A549 (cell line): ENCODE data around the gene TOM1L2. TPM values are rescaled to one million over a fixed set of nuclear protein-coding genes. Genes with fewer than 3 reads are reported as not detected.

Experiments used
- ATAC-seq, 2 experiments: fragments of 200-7000 bp in 1 of 2; fragments of >200 bp in 1 of 2; cut with Nextera tagmentation in 1 of 2; cut with Tn5 transposase in 1 of 2; 3 replicates each; pipeline versions ENCODE4 v1.8.0 to v1.9.1; 2018 to 2020; ENCODE audit warnings: mild to moderate bottlenecking in 1 of 2, moderate library complexity in 1 of 2
- CTCF ChIA-PET: fragments of 300-600 bp; sonication (Branson Sonifier 250); formaldehyde crosslinking; extraction: SDS; loops from one replicate; lab custom pipeline; 2021; ENCODE audit warnings: antibody characterized with exemption, inconsistent platforms; lab: Yijun Ruan, JAX
- POLR2A ChIA-PET: fragments of 350-600 bp; formaldehyde crosslinking; extraction: SDS; loops from one replicate; lab custom pipeline; 2021; ENCODE audit warnings: antibody characterized with exemption, inconsistent platforms; lab: Yijun Ruan, JAX
- DNase-seq, 2 experiments: peaks; one replicate each; pipeline versions ENCODE4 v3.0.0 to v3.0.0-alpha.2; 2011 to 2016; ENCODE audit warnings: low read depth in 1 of 2, low spot score in 1 of 2
- FAIRE-seq: peaks from 2 replicates; lab custom pipeline; 2011; peaks lifted over from hg19 to GRCh38; lab: Jason Lieb, UNC
- H3K27ac ChIP-seq, 2 experiments: fragments of >200 bp; sonication (Bioruptor Twin); formaldehyde crosslinking; 3 replicates each; pipeline ENCODE4 v1.5.1; 2016 to 2017
- H3K4me1 ChIP-seq: fragments of >200 bp; sonication (Bioruptor Twin); formaldehyde crosslinking; 3 replicates; pipeline ENCODE4 v1.6.1; 2016
- H3K4me2 ChIP-seq: fragments of >200 bp; sonication (Bioruptor Twin); formaldehyde crosslinking; 3 replicates; pipeline ENCODE4 v1.6.1; 2016
- H3K4me3 ChIP-seq: fragments of >200 bp; sonication (Bioruptor Twin); formaldehyde crosslinking; 3 replicates; pipeline ENCODE4 v1.5.1; 2016
- H3K9me3 ChIP-seq: fragments of >200 bp; sonication (Bioruptor Twin); formaldehyde crosslinking; 3 replicates; pipeline ENCODE4 v1.6.1; 2016
- CBX8 ChIP-seq: fragments of 200-600 bp; sonication (generic); IDR thresholded peaks from 2 replicates; pipeline ENCODE4 v1.6.1; 2016
- CHD2 ChIP-seq: fragments of 150-350 bp; IDR thresholded peaks from 2 replicates; pipeline ENCODE4 v1.6.1; 2014; ENCODE audit warnings: low read length; ENCODE audit not compliant: partially characterized antibody
- CHD4 ChIP-seq: fragments of 200-600 bp; sonication (generic); IDR thresholded peaks from 2 replicates; pipeline ENCODE4 v1.6.1; 2016; ENCODE audit warnings: antibody characterized with exemption, mild to moderate bottlenecking, borderline replicate concordance
- EHF ChIP-seq: fragments of 250-450 bp; sonication (Bioruptor Pico); IDR thresholded peaks from 2 replicates; pipeline ENCODE4 v1.5.0; 2020; ENCODE audit warnings: mild to moderate bottlenecking
- EHMT2 ChIP-seq: fragments of 200-600 bp; sonication (generic); IDR thresholded peaks from 2 replicates; pipeline ENCODE4 v1.6.1; 2016; ENCODE audit warnings: antibody characterized with exemption, low read depth, mild to moderate bottlenecking, moderate library complexity
- FOSL2 ChIP-seq, 2 experiments: fragments of 450-650 bp in 1 of 2; fragments of >200 bp in 1 of 2; sonication (Bioruptor Twin) in 1 of 2; formaldehyde crosslinking; IDR thresholded peaks; 2 replicates each; pipeline versions ENCODE4 v1.5.0 to v1.6.1; 2016 to 2020; ENCODE audit warnings: mild to moderate bottlenecking in 1 of 2, moderate library complexity in 1 of 2
- FOXS1 ChIP-seq: fragments of 250-450 bp; sonication (Bioruptor Pico); IDR thresholded peaks from 2 replicates; pipeline ENCODE4 v1.5.0; 2020; ENCODE audit warnings: mild to moderate bottlenecking, moderate library complexity
- JUNB ChIP-seq: fragments of >200 bp; sonication (Bioruptor Twin); formaldehyde crosslinking; IDR thresholded peaks from 2 replicates; pipeline ENCODE4 v1.6.1; 2016
- KDM1A ChIP-seq: fragments of 200-600 bp; sonication (generic); IDR thresholded peaks from 2 replicates; pipeline ENCODE4 v1.6.1; 2016; ENCODE audit warnings: low read depth, mild to moderate bottlenecking
- MAFK ChIP-seq: fragments of 450-650 bp; IDR thresholded peaks from 2 replicates; pipeline ENCODE4 v1.6.1; 2014; ENCODE audit not compliant: partially characterized antibody
- MYC ChIP-seq: IDR thresholded peaks from 2 replicates; pipeline ENCODE4 v1.6.1; 2012; ENCODE audit warnings: mild to moderate bottlenecking, inconsistent platforms, low read length, improper control_type of control experiment, borderline replicate concordance
- PHF8 ChIP-seq: fragments of 200-600 bp; sonication (generic); IDR thresholded peaks from 2 replicates; pipeline ENCODE4 v1.6.1; 2016; ENCODE audit warnings: low read depth, mild to moderate bottlenecking, antibody characterized with exemption, moderate library complexity, borderline replicate concordance
- POLR2AphosphoS2 ChIP-seq: conservative IDR thresholded peaks from 2 replicates; pipeline ENCODE4 v1.6.1; 2012; ENCODE audit warnings: low read length, improper control_type of control experiment, inconsistent platforms
- RNF2 ChIP-seq: fragments of 200-600 bp; sonication (generic); IDR thresholded peaks from 2 replicates; pipeline ENCODE4 v1.6.1; 2016; ENCODE audit warnings: low read depth, mild to moderate bottlenecking, antibody characterized with exemption, moderate library complexity, borderline replicate concordance
- SREBF2 ChIP-seq: fragments of 450-650 bp; IDR thresholded peaks from 2 replicates; pipeline ENCODE4 v1.6.1; 2014; ENCODE audit warnings: mild to moderate bottlenecking, moderate library complexity
- TFCP2L1 ChIP-seq: fragments of 250-450 bp; sonication (Bioruptor Pico); IDR thresholded peaks from 2 replicates; pipeline ENCODE4 v1.5.0; 2021; ENCODE audit warnings: mild to moderate bottlenecking
- WGBS: methylation state at CpG from one replicate; pipeline ENCODE4 v1.1.6; 2017; ENCODE audit errors: missing lambda C conversion rate; 5-methylcytosine and 5-hydroxymethylcytosine counted together
- polyA plus RNA-seq, 4 experiments: library from polyadenylated mRNA; depleted of rRNA in 3 of 4; stranded (reverse); fragments of >200 nt; fragmentation: RNase III in 1 of 4; extraction: RNeasy Plus Mini Kit Qiagen cat#74134 plus additional on column Dnase treatment in 1 of 4; gene quantifications; 2 replicates in 3 of 4; 3 replicates in 1 of 4; pipeline ENCODE4 v1.2.3, GENCODE V29; 2011 to 2017
- TF ChIP-seq, protein P1 (sequence below): IDR thresholded peaks from 2 replicates; pipeline ENCODE4 v1.6.1; 2012; ENCODE audit warnings: low read depth, borderline replicate concordance

TOM1L2 gene
- polyA plus RNA-seq, 2 of the 4 experiments (the other 2 are of a cell fraction), result 19.2 to 24.7 TPM

DNA sequence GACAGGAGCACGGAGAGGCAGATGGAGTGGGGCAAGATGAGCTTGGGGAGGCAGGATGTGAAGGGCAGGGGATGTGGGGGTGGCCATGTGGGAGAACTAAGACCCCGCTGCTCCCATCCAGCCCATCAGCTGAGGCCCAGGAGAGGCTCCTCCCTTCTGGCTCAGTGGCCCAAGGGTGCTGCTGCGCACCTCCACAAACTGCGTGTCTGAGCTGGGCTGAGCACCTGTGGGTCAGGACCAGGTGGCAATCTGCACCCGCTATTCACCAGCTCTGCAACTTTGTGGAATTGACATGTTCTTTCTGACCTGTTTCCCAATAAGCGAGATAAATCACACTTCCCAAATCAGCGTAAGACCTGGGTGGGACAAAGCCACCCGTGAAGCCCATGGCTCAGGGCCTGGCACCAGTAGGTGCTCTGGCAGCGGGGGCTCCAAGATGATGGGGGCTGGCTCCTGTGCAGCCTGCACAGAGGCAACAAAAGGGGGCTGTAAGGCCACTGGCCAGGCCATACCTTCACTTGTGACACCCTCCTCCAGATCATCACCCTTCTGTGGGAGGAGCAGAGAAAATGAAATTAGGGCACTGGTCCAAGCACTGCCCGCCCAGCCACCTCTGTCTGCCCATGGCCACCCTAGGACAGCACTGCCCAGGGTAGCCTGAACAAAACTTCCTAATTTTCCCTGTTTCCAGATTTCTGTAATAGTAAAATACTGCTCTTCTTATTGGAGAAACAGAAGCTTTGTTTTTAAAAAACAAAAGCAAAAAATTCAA, 123.7 kb downstream of the TOM1L2 start:
- ChIA-PET POLR2A (interaction anchor here (5.6 kb wide), 1 partner anchor 11 kb away, joined by 38 read pairs; the partner anchor contains the start of gene SREBF1), CTCF (interaction anchor here (1.0 to 35.9 kb wide), 9 partner anchors 9 to 168 kb away, joined by 3 to 859 read pairs (median 4); partner anchors contain the start of gene RAI1)
- no peak for ATAC-seq
- FAIRE-seq, result no peak
- DNase-seq, result no peak
- H3K27ac ChIP-seq, result peak overlapping the region in 1 of 2 experiments; percentile 74; a peak in 3 of 6 replicates
- peaks cover 19% of the 10 kb centered on the region for H3K4me1 ChIP-seq
- WGBS, result 91% methylated on average over 10 of the region's 10 CpGs
- no peak overlapping the region for H3K4me3 ChIP-seq
- no peak overlapping the region for H3K4me2 ChIP-seq
- TF ChIP-seq, protein P1, sequence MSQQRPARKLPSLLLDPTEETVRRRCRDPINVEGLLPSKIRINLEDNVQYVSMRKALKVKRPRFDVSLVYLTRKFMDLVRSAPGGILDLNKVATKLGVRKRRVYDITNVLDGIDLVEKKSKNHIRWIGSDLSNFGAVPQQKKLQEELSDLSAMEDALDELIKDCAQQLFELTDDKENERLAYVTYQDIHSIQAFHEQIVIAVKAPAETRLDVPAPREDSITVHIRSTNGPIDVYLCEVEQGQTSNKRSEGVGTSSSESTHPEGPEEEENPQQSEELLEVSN, result no peak
- no peak for TF ChIP-seq FOSL2 (IDR thresholded peaks at IDR 0.05)
- TF ChIP-seq FOSL2 (CRISPR knock-in tag; IDR thresholded peaks at IDR 0.05), result no peak
- TF ChIP-seq FOXS1 (CRISPR knock-in tag), result no peak
- TF ChIP-seq CHD4, result no peak
- H3K9me3 ChIP-seq, result no peaks in the 10 kb centered on the region

DNA sequence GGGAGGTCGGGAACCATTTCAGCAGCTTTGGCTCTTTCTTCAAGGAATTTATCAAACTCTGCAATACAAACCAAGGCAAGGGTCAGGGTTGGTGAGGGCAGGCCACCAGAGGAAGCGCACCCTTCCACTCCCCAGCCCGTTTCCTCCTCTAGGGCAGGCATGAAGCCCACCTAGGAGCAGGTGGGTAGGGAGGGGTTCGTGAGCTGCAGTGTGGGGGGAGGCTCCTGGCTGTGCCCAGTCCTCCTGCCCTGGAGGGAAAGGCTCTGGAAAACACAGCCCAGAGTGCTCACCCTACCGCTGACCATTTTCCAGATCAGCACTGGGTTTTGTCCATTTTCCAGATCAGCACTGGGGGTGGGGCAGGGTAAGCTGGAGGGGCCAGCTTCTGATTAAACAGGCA, 124.5 kb downstream of the TOM1L2 start:
- TF ChIP-seq MAFK (no peak), CHD2 (no peak), TFCP2L1 (CRISPR knock-in tag) (no peak), RNF2 (no peak), PHF8 (no peak), JUNB (no peak), EHMT2 (no peak), EHF (CRISPR knock-in tag) (no peak), KDM1A (no peak)
- TF ChIP-seq, protein P1, result no peak
- no peak overlapping the region for H3K27ac ChIP-seq
- no peaks in the 10 kb centered on the region for H3K9me3 ChIP-seq
- no peak overlapping the region for H3K4me3 ChIP-seq
- H3K4me1 ChIP-seq, result peaks cover 19% of the 10 kb centered on the region
- WGBS, result 90% methylated on average over 5 of the region's 5 CpGs
- ATAC-seq, result no peak
- CTCF ChIA-PET, result interaction anchor here (1.2 to 35.9 kb wide), 6 partner anchors 14 to 167 kb away, joined by 3 to 859 read pairs (median 12); partner anchors contain the start of gene RAI1
- no peak for FAIRE-seq
- H3K4me2 ChIP-seq, result no peak overlapping the region
- POLR2A ChIA-PET, result interaction anchor here (5.6 kb wide), 1 partner anchor 10 kb away, joined by 38 read pairs; the partner anchor contains the start of gene SREBF1
- no peak for DNase-seq

- no peak for TF ChIP-seq CBX8
- TF ChIP-seq SREBF2, result no peak
- no peak for TF ChIP-seq MYC
- no peak for TF ChIP-seq POLR2AphosphoS2
- DNase-seq, result no peak
- Histone ChIP-seq H3K9me3 (no peaks in the 10 kb centered on the region), H3K4me1 (peaks cover 19% of the 10 kb centered on the region), H3K27ac (peak overlapping the region in 1 of 2 experiments; percentile 32; a peak in 1 of 6 replicates), H3K4me2 (no peak overlapping the region), H3K4me3 (no peak overlapping the region)
- 83% methylated on average over 17 of the region's 17 CpGs for WGBS
- ATAC-seq, result no peak
- ChIA-PET POLR2A (interaction anchor here (5.6 kb wide), 1 partner anchor 10 kb away, joined by 38 read pairs; the partner anchor contains the start of gene SREBF1), CTCF (interaction anchor here (1.2 to 35.9 kb wide), 7 partner anchors 9 to 166 kb away, joined by 3 to 859 read pairs (median 8); partner anchors contain the start of gene RAI1)
- no peak for FAIRE-seq
Measured at GRCh38 chr17:17847118-17847689, 125.0 kb downstream of the TOM1L2 start.
